NCI-H1436 treated with DMSO at 0.1 percent for 48 hours (cell line): ENCODE measurements around the gene PCDH9.

Experiments used
- DNase-seq: peaks from one replicate; lab custom pipeline; 2025; lab: John Stamatoyannopoulos, UW

The PCDH9 gene

GRCh38 chr13:67155898-67156722 lies 74.0 kb downstream of the PCDH9 start:
- DNase-seq, result no peak

- no peak for DNase-seq
Measured at GRCh38 chr13:67152085-67152484, 78.1 kb downstream of the PCDH9 start.

- no peak for DNase-seq
Measured at GRCh38 chr13:67151652-67152051, 78.5 kb downstream of the PCDH9 start.

DNA sequence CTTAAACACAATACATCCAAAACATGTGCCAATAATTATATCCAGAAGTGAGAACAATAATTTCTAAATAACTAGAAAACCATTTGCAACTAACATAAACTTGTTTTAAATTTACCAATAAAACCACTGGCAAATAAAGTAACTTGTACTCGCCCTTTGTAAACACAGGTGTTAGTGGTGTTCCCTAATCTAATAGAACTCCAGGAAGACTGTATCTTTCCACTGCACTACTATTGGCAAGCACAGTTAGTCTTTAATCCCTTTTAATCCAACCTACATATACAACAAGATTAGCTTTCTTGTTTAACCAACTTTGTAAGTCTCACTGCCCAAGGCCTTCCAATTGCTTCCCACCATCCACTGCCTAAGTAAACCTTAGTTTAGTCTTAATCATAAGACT lies 79.5 kb downstream of the PCDH9 start:
- no peak for DNase-seq

DNA sequence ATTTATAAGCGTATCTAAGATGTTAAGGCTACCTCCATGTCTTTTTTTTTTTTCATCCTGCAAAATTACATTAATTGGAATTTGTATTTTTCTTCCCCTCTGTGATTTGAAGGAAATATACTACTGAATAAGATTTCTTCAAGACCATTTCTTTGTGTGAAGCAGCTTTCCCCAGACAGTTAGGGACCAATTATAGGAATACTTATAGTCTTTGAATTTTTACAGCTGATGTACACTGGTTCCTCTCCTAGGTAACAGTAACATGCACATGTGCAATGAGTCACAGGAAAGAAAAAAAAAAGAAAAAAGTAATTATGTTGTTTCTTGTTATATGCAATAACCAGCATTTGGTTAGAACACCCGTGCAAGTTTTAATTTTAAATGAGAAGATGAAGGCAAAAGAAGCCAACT lies 82.0 kb downstream of the PCDH9 start:
- DNase-seq, result no peak

- no peak for DNase-seq
Measured at GRCh38 chr13:67147342-67148133, 82.6 kb downstream of the PCDH9 start.

DNA sequence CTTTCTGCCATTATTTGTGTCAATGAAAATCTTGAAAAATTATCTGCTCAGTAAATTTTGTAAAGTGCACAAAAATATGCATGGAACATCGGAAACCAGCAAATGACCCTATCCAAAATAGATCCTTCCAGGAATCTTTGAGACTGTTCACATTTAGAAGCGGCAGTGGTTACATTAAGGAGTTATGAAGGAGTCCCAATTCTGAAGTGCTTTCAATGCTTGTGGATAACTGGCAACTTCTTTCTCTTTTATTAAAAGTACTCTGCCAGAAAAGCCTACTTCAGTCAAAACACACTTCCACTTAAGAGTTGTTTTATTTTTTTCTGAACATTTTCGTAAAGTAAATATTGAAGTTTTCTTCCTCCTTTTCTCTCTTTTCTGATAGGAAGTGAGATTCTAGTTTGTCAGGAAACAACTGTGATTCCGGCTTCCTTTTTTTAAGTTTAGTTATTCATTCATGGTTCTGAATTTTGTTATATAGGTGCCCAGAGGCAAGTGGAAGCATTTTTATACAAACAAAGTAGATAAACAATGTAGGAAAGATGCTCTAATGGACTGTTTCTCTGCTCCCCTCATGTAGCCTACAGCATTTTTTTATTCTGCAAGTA lies 83.5 kb downstream of the PCDH9 start:
- no peak for DNase-seq

DNA sequence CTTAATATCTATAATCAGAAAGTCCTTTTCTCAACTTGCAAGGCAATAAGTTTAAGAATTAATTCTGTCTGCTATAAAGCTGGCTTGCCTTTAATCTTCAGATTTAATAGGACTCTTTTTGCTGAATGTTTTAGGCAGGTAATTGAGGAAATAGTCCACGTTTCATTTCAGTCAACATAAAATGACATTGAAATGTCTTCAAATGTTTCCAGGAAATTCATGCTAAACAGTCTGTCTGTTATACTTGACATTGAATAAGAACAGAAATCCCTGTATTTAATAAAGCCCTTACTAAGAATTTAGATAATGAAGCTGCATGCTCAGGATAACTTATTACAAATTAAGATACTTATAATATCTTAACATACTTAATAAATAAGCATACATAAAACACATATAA lies 84.2 kb downstream of the PCDH9 start:
- DNase-seq, result no peak

GRCh38 chr13:67143544-67144115 lies 86.5 kb downstream of the PCDH9 start:
- DNase-seq, result no peak

GRCh38 chr13:67140006-67140405 lies 90.1 kb downstream of the PCDH9 start:
- no peak for DNase-seq

DNA sequence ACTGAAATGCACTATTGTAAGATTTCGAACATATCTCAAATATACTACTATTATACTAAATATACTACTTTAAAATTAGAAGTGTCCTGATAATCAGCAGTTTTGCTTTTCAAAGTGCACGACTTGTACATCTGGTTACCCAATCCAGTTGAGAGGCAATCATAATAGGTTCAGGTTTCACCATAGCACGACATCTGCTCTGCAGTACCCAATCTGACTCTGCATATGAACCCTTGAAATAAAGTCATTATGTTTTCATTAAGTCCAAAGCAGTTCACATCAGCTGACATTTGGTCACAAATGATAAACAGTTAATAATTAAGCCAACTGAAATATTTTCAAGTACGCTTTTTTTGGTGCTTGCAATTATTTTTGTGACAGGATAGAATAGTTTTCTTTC lies 90.6 kb downstream of the PCDH9 start:
- no peak for DNase-seq

DNA sequence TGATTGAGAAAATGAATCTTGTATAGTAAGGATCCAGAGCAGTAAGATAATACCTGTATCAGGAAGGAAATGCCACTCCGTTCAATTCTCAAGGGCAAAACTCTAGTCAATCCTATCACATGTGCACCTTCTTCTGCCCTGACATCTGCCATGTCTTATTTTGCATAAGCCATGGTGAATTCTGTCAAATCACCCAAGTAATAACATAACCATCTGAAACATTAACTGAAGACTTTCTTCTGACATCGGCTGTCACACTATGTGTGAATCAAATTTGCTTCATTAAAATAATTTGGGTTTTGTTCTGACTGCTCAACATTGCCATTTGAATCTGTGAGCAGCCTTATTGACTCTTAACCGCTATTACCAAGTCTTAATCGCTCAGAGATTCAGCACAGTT lies 91.2 kb downstream of the PCDH9 start:
- DNase-seq, result no peak

DNA sequence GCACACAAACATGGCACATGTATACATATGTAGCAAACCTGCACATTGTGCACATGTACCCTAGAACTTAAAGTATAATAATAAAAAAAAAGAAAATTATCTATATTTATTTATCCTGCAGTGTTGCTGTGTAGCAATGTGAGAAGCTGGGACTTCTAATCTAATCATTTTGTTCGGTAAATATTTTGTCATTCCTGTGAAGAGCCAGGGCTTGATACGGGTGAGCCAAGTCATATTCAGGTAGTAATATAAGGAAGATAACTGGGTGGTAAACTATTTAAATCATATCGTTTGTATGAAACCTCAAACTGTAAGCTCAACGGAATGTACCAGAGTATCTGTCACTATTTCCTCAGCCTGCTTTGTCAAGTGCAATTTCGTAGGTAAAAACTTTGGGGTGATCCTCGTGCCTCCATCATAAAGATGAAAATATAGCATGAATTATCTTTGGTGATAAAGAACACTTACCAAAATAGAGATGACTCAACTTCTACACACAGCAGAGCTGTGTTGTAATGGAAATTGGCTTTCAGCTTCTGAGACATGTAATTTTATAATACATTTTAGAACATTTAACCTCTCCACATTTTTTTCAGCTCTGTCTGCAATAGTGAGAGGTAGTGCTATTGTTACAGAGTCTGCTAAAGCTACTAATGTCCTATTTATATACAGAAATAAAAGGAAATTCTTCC lies 92.9 kb downstream of the PCDH9 start:
- DNase-seq, result no peak

GRCh38 chr13:67136157-67136556 lies 94.0 kb downstream of the PCDH9 start:
- no peak for DNase-seq

DNA sequence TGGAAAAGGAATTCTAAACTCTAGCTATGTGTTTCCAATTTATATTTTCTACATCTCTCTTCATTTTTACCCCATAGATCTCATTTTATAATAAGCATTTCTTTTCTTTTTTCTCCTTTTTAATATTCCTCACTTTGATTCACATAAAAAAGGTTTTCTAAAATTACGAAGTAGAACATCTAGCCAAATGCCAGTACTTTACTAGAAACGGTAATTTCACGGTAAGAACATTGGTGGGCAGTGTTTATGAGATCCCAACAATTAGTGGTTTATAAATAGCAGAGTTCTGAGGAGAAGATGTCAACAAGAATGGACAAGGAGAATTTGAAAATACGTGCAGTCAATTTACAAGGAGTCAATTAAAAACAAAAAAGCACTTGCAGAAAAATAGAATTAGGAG lies 94.8 kb downstream of the PCDH9 start:
- DNase-seq, result no peak

DNA sequence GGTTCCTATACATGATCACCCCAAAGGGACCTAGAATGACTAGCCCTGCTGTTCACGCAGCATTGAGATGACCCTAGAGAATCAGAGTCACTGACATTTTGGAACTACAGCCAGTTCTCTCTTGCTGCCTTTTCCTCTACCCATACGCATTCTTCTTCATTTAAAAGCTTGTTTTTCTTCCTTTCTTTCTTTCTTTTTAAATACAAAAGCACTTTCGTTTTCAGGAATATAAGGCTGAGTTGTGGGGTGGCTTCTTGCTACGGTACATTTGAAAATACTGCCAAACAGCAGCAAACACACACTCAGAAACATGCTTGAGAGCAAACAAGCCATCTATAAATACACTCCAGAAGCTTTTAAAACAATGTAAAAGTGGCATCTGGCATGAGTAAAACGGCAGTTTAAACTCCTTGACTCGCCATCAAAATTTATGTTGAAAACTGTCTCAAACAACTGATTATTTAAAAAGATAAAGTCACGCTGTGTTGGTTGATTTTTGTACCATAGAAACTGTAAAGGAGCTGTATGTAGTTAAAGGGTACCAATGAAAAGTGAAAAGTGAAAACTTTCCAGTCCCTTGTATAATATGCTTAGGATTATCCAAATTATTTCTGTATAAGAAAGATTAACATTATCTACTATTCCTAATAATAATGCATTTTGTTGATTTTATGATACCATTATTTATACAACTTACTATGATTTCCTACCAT lies 95.6 kb downstream of the PCDH9 start:
- DNase-seq, result no peak

GRCh38 chr13:67133476-67133875 lies 96.7 kb downstream of the PCDH9 start:
- no peak for DNase-seq

DNA sequence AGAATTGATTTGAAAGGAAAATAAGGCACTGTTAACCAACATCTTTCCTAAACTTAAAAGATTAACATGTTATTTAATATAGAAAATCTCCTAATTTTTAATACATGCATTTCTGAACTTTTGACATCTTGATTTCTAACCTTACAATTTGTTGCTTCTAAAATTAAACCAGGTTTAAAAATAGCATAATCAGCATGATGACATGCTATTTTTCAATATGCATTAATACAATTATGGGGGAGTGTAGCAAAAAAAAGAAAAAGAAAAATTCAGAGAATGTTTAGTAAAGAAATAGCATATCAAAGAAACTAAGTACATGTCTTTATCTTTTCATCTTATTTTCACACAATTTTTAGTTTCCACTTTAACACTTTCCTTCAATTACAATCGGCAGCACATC lies 98.7 kb downstream of the PCDH9 start:
- no peak for DNase-seq

DNA sequence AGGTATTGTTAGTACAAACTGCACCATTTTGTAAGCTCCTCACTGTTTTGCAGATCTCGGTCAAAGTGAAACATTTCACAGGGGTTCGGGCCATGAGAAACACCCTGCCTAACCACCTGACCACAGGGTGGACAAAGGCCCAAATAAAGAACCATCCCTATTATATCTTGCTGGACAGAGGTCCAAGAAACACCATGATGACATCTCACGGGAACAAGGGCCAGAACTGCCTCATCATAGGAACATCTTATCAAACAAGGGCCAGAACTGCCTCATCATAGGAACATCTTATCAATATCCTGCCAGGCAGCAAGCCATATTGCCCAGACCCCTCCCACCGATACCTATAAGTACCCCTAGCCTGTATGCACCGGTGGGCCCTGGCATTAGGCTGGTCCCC lies 99.7 kb downstream of the PCDH9 start:
- no peak for DNase-seq

DNA sequence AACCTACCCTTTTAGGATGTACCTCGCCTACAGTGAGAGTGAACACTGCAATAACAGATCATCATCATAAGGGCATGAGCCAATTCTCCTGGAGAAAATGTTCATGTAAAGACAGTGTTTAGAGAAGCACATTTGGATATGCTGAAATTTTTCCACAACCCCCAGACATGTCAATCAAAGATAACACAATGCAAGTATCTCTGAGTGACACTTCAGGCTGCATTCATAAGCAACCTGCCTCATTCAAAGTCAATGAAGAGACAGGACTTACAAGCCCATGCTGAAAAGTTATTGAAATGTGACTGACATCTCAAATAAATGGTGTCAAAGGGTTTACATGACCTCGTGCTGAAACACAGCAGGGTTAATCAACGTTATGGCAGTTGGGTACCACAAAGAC lies 102.0 kb downstream of the PCDH9 start:
- DNase-seq, result no peak

DNA sequence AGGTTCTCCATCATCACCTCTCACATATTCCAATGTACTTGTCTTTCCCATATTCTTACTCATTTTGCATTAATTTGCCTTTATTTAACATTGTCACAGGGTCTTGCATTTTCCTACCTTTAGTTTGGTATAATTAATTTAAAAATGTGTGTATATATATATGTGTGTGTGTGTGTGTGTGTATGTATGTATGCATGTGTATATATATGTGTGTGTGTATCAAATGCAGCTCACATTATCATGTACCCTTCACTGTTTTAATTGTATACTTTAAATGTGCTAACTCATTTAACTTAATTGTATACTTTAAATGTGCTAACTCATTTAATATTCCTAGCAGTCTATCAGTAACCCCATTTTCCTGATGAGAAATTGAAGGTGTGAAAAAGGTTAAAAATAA lies 104.5 kb downstream of the PCDH9 start:
- no peak for DNase-seq
